Stimulated activated CD8-positive, alpha-beta memory T cell treated with anti-CD3 and anti-CD28 coated beads, Interleukin-7, amount 100 ng/mL, for 48 hours (primary cell): ENCODE data around the gene ZFP42.
"Not testable (repeated sequence)": the region's sequence is repeated elsewhere in the genome, so short reads cannot be mapped to it uniquely, and the experiment has no call there.

Experiments
- DNase-seq, 2 donors: peaks; one replicate each; pipeline ENCODE4 v3.0.0-alpha.2; 2020; ENCODE audit warnings: low read depth in 1 of 2; ENCODE audit errors: extremely low read depth in 1 of 2

Gene ZFP42

GRCh38 chr4:188021548-188022249 lies 26.1 kb downstream of the ZFP42 start:
- no peak for DNase-seq

- DNase-seq: no peak
These were observed 28.1 kb downstream of the ZFP42 start for GRCh38 chr4:188023682-188024081.

- no peak for DNase-seq
These were observed 29.9 kb downstream of the ZFP42 start for GRCh38 chr4:188025476-188025875.

- DNase-seq: no peak
These were observed 33.5 kb downstream of the ZFP42 start for GRCh38 chr4:188029114-188029513.

GRCh38 chr4:188030401-188030800 lies 34.8 kb downstream of the ZFP42 start:
- no peak for DNase-seq

- no peak for DNase-seq
These were observed 36.2 kb downstream of the ZFP42 start for GRCh38 chr4:188031751-188032150.

GRCh38 chr4:188032170-188032569 lies 36.6 kb downstream of the ZFP42 start:
- no peak for DNase-seq

- DNase-seq: no peak
These were observed 37.0 kb downstream of the ZFP42 start for GRCh38 chr4:188032583-188032982.

GRCh38 chr4:188037003-188037713 lies 41.6 kb downstream of the ZFP42 start:
- DNase-seq: no peak

- DNase-seq: no peak
These were observed 46.1 kb downstream of the ZFP42 start for GRCh38 chr4:188041721-188042120.

GRCh38 chr4:188042191-188042590 lies 46.6 kb downstream of the ZFP42 start:
- no peak for DNase-seq

- no peak for DNase-seq
These were observed 47.6 kb downstream of the ZFP42 start for GRCh38 chr4:188043154-188043553.

GRCh38 chr4:188045461-188045860 lies 49.9 kb downstream of the ZFP42 start:
- DNase-seq: not testable (repeated sequence)

- DNase-seq: no peak
These were observed 51.1 kb downstream of the ZFP42 start for GRCh38 chr4:188046657-188047056.

GRCh38 chr4:188053302-188053701 lies 57.7 kb downstream of the ZFP42 start:
- no peak for DNase-seq
